SK-N-SH (cell line): Measurements from ENCODE around the gene PKDCC. TPM values are rescaled to one million over a fixed set of nuclear protein-coding genes. Genes with fewer than 3 reads are reported as not detected.

ENCODE experiments used
- CTCF ChIA-PET: fragments of 300-600, 350-600 bp; formaldehyde crosslinking; extraction: SDS; loops from one replicate; lab custom pipeline; 2021; lab: Yijun Ruan, JAX
- POLR2A ChIA-PET: fragments of 350-600 bp; sonication (Branson Sonifier 250); formaldehyde crosslinking; extraction: SDS; loops from one replicate; lab custom pipeline; 2020; ENCODE audit warnings: antibody characterized with exemption, inconsistent platforms; lab: Yijun Ruan, JAX
- DNase-seq: peaks from one replicate; pipeline ENCODE4 v3.0.0; 2012
- H2AFZ ChIP-seq: fragments of 200-600 bp; sonication (generic); 2 replicates; pipeline ENCODE4 v1.8.1; 2016; ENCODE audit warnings: antibody characterized with exemption, mild to moderate bottlenecking, low read depth
- H3F3A ChIP-seq: fragments of 200-600 bp; sonication (generic); replicated peaks from 2 replicates; pipeline ENCODE3; 2016; ENCODE audit warnings: antibody characterized with exemption, mild to moderate bottlenecking; ENCODE audit not compliant: insufficient read depth
- H3K27ac ChIP-seq, 2 experiments: fragments of 200-500 bp in 1 of 2; fragments of 200-600 bp in 1 of 2; sonication (Bioruptor generic) in 1 of 2; sonication (generic), shearing (Covaris generic) in 1 of 2; 2 replicates each; pipeline versions ENCODE4 v1.5.1 to v1.6.1; 2014 to 2016; ENCODE audit warnings: low read depth in 2 of 2, inconsistent platforms in 1 of 2, low read length in 1 of 2, mild to moderate bottlenecking in 1 of 2, mixed read lengths in 1 of 2
- H3K27me3 ChIP-seq: fragments of 200-600 bp; sonication (generic), shearing (Covaris generic); 2 replicates; pipeline ENCODE4 v1.6.1; 2016; ENCODE audit warnings: mixed run types; ENCODE audit not compliant: insufficient read depth
- H3K36me3 ChIP-seq, 2 experiments: fragments of 200-500 bp in 1 of 2; fragments of 200-600 bp in 1 of 2; sonication (Bioruptor generic) in 1 of 2; sonication (generic) in 1 of 2; replicated peaks in 1 of 2; 2 replicates each; pipeline versions ENCODE3 to v1.5.1; 2014 to 2016; ENCODE audit warnings: low read length in 1 of 2, mild to moderate bottlenecking in 1 of 2; ENCODE audit not compliant: insufficient read depth in 2 of 2, control insufficient read depth in 1 of 2
- H3K4me1 ChIP-seq, 2 experiments: fragments of 200-500 bp in 1 of 2; fragments of 200-600 bp in 1 of 2; sonication (Bioruptor generic) in 1 of 2; sonication (generic), shearing (Covaris generic) in 1 of 2; 2 replicates each; pipeline versions ENCODE4 v1.5.1 to v1.6.1; 2014 to 2016; ENCODE audit warnings: low read depth in 1 of 2, low read length in 1 of 2, mixed run types in 1 of 2; ENCODE audit not compliant: insufficient read depth in 2 of 2, control insufficient read depth in 1 of 2
- H3K4me2 ChIP-seq: fragments of 200-600 bp; sonication (generic), shearing (Covaris generic); 2 replicates; pipeline ENCODE4 v1.6.1; 2017; ENCODE audit warnings: mixed run types
- H3K4me3 ChIP-seq, 2 experiments: fragments of 200-500 bp in 1 of 2; fragments of 200-600 bp in 1 of 2; sonication (Bioruptor generic) in 1 of 2; sonication (generic), shearing (Covaris generic) in 1 of 2; 2 replicates each; pipeline versions ENCODE4 v1.5.1 to v1.8.1; 2014 to 2016; ENCODE audit warnings: low read depth in 2 of 2, inconsistent platforms in 1 of 2, low read length in 1 of 2, mild to moderate bottlenecking in 1 of 2, mixed read lengths in 1 of 2, moderate library complexity in 1 of 2
- H3K79me2 ChIP-seq: fragments of 200-600 bp; sonication (generic); 2 replicates; pipeline ENCODE4 v1.8.1; 2017; ENCODE audit warnings: mild to moderate bottlenecking; ENCODE audit not compliant: insufficient read depth
- H3K9ac ChIP-seq: fragments of 200-600 bp; sonication (generic); 2 replicates; pipeline ENCODE4 v1.6.1; 2017; ENCODE audit warnings: mixed run types
- H3K9me2 ChIP-seq: fragments of 200-600 bp; sonication (generic); 2 replicates; pipeline ENCODE4 v1.6.1; 2017; ENCODE audit warnings: mixed run types
- H3K9me3 ChIP-seq: fragments of 200-600 bp; sonication (generic); 2 replicates; pipeline ENCODE4 v1.6.1; 2017; ENCODE audit warnings: mixed run types, mild to moderate bottlenecking, moderate library complexity
- H4K20me1 ChIP-seq: fragments of 200-600 bp; sonication (generic); 2 replicates; pipeline ENCODE4 v1.6.1; 2017; ENCODE audit warnings: mild to moderate bottlenecking, mixed run types; ENCODE audit not compliant: insufficient read depth
- ELF1 ChIP-seq: IDR thresholded peaks from 2 replicates; pipeline ENCODE4 v1.4.0; 2012
- FOSL2 ChIP-seq: IDR thresholded peaks from 2 replicates; pipeline ENCODE4 v1.4.0; 2012; ENCODE audit warnings: low read depth, mild to moderate bottlenecking, moderate library complexity, borderline replicate concordance
- FOXJ3 ChIP-seq: sonication (generic); formaldehyde crosslinking; IDR thresholded peaks from 2 replicates; pipeline ENCODE4 v1.5.1; 2020; ENCODE audit warnings: mild to moderate bottlenecking, missing genetic modification reagents
- GATA2 ChIP-seq: sonication (generic); formaldehyde crosslinking; IDR thresholded peaks from 2 replicates; pipeline ENCODE4 v1.5.0; 2020; ENCODE audit warnings: mild to moderate bottlenecking, missing genetic modification reagents
- MEF2A ChIP-seq: IDR thresholded peaks from 2 replicates; pipeline ENCODE4 v1.4.0; 2012; ENCODE audit warnings: low read depth, borderline replicate concordance
- NFIC ChIP-seq: IDR thresholded peaks from 2 replicates; pipeline ENCODE4 v1.4.0; 2012; ENCODE audit warnings: borderline replicate concordance
- POLR2AphosphoS5 ChIP-seq: IDR thresholded peaks from 2 replicates; pipeline ENCODE4 v1.6.1; 2012; ENCODE audit warnings: low read depth, low read length
- RFX5 ChIP-seq: IDR thresholded peaks from 2 replicates; pipeline ENCODE4 v1.6.1; 2012; ENCODE audit warnings: mild to moderate bottlenecking, improper control_type of control experiment, low read length
- RXRA ChIP-seq: IDR thresholded peaks from 2 replicates; pipeline ENCODE4 v1.4.0; 2012; ENCODE audit warnings: low read depth, mild to moderate bottlenecking, borderline replicate concordance
- TAF1 ChIP-seq: IDR thresholded peaks from 2 replicates; pipeline ENCODE4 v1.6.1; 2012; ENCODE audit warnings: low read depth, mild to moderate bottlenecking, low read length, moderate library complexity, borderline replicate concordance
- WGBS: methylation state at CpG from one replicate; pipeline ENCODE4 v1.1.6; 2017; ENCODE audit warnings: low lambda C conversion rate; 5-methylcytosine and 5-hydroxymethylcytosine counted together
- polyA plus RNA-seq, 3 experiments: library from polyadenylated mRNA; depleted of rRNA; stranded (reverse); fragments of >200 nt; gene quantifications; 2 replicates each; pipeline ENCODE4 v1.2.3, GENCODE V29; 2012
- TF ChIP-seq, protein P1 (sequence below): IDR thresholded peaks from 2 replicates; pipeline ENCODE4 v1.4.0; 2012; ENCODE audit warnings: low read depth, borderline replicate concordance
- TF ChIP-seq, protein P2 (sequence below): fragments of 150-350 bp; IDR thresholded peaks from 2 replicates; pipeline ENCODE4 v1.6.1; 2016; ENCODE audit warnings: mild to moderate bottlenecking, low read depth, low read length

PKDCC gene
- polyA plus RNA-seq, 1 of the 3 experiments (the other 2 are of a cell fraction) = 16.0 TPM

DNA sequence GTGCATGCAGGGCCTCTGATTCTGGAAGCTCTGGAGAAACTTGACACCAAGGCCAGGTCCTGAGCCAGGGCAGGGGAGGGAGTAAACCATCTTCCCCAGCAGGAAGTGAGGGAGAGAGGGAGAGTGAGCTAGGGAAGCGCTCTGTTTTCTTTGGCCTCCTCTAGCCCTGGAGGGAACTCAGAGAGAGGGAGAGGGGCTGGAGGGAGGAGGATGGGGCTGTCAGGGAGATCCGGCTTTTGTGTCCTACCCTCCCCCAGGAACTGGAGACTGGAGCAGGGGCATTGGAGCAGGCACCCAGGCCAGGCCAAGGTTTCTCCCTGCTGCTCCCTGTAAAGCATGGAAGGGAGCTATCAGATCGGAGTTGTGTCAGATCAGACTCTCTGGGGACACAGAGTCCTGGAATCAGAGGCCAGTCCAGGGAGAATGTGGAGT is 22.7 kb upstream of the PKDCC start:
- no peaks in the 10 kb centered on the region for H3K9me3 ChIP-seq
- peak overlapping the region; percentile 26; the same call in 1 of the 2 replicates for H3K4me2 ChIP-seq
- POLR2A ChIA-PET = interaction anchor here (0.9 to 3.8 kb wide), 3 partner anchors 16 to 22 kb away, joined by 3 to 26 read pairs (median 3); partner anchors contain the start of gene PKDCC
- H3K9ac ChIP-seq = 0 out of 2 replicates have a peak overlapping the region, but pooled peaks have one; percentile 2
- H3K4me1 ChIP-seq = peaks cover 32 to 38% of the 10 kb centered on the region in 2 experiments
- peak; percentile 74 for DNase-seq
- TF ChIP-seq FOSL2 (no peak), FOXJ3 (CRISPR knock-in tag) (no peak), RXRA (no peak), NFIC (peak; percentile 68), ELF1 (peak; percentile 41; the same call in 1 of the 2 replicates), RFX5 (no peak), POLR2AphosphoS5 (peak; percentile 33; the same call in 1 of the 2 replicates), GATA2 (CRISPR knock-in tag) (peak; percentile 54), TAF1 (no peak), MEF2A (no peak)
- TF ChIP-seq, protein P1, sequence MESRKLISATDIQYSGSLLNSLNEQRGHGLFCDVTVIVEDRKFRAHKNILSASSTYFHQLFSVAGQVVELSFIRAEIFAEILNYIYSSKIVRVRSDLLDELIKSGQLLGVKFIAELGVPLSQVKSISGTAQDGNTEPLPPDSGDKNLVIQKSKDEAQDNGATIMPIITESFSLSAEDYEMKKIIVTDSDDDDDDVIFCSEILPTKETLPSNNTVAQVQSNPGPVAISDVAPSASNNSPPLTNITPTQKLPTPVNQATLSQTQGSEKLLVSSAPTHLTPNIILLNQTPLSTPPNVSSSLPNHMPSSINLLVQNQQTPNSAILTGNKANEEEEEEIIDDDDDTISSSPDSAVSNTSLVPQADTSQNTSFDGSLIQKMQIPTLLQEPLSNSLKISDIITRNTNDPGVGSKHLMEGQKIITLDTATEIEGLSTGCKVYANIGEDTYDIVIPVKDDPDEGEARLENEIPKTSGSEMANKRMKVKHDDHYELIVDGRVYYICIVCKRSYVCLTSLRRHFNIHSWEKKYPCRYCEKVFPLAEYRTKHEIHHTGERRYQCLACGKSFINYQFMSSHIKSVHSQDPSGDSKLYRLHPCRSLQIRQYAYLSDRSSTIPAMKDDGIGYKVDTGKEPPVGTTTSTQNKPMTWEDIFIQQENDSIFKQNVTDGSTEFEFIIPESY = no peak
- TF ChIP-seq, protein P2, sequence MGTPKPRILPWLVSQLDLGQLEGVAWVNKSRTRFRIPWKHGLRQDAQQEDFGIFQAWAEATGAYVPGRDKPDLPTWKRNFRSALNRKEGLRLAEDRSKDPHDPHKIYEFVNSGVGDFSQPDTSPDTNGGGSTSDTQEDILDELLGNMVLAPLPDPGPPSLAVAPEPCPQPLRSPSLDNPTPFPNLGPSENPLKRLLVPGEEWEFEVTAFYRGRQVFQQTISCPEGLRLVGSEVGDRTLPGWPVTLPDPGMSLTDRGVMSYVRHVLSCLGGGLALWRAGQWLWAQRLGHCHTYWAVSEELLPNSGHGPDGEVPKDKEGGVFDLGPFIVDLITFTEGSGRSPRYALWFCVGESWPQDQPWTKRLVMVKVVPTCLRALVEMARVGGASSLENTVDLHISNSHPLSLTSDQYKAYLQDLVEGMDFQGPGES = no peak
- no peaks in the 10 kb centered on the region for H4K20me1 ChIP-seq
- no peaks in the 10 kb centered on the region for H3K27me3 ChIP-seq
- CTCF ChIA-PET = interaction anchor here (0.6 to 2.6 kb wide), 11 partner anchors 9 to 377 kb away, joined by 3 to 18 read pairs (median 3); partner anchors contain the start of gene PKDCC
- no peaks in the 10 kb centered on the region for H3K36me3 ChIP-seq
- H3F3A ChIP-seq = no peaks in the 10 kb centered on the region
- H2AFZ ChIP-seq = peak overlapping the region; percentile 70
- no peaks in the 10 kb centered on the region for H3K9me2 ChIP-seq
- H3K27ac ChIP-seq = peak overlapping the region; percentile 45 to 79; a peak in 3 of 4 replicates
- H3K79me2 ChIP-seq = no peaks in the 10 kb centered on the region
- H3K4me3 ChIP-seq = no peak overlapping the region
- WGBS = 40% methylated on average over 3 of the region's 3 CpGs

DNA sequence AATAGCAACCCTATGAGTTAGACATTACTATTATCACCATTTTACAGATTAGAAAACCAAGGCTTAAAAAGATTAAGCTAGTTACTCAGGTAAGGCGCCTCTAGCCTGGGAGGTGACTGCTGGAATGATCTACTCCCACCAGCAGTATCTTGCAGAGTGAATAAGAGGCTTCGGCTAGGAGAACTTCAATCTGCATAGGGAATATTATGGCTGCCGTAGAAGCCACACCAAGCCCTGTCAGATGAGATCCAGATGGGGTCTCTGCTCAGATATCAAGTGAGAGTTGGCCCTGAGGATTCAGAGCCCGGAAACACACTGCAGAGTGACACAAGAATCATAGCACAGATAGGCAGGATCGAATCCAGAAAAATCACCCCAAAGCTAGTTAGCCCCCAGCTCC is 21.5 kb upstream of the PKDCC start:
- Histone ChIP-seq H3K9me3 (no peaks in the 10 kb centered on the region), H3F3A (no peaks in the 10 kb centered on the region), H3K79me2 (no peaks in the 10 kb centered on the region), H3K4me2 (no peak overlapping the region), H3K27ac (no peak overlapping the region; a peak in 1 of 4 replicates), H2AFZ (no peak overlapping the region), H3K4me3 (no peak overlapping the region), H3K36me3 (no peaks in the 10 kb centered on the region), H3K4me1 (peaks cover 32 to 35% of the 10 kb centered on the region in 2 experiments), H3K27me3 (no peaks in the 10 kb centered on the region), H3K9ac (no peak overlapping the region), H3K9me2 (no peaks in the 10 kb centered on the region), H4K20me1 (no peaks in the 10 kb centered on the region)
- CTCF ChIA-PET = interaction anchor here (0.7 to 2.6 kb wide), 8 partner anchors 13 to 186 kb away, joined by 3 to 18 read pairs (median 3); partner anchors contain the start of gene PKDCC
- DNase-seq = peak; percentile 62
- WGBS = 68% methylated on average over 5 of the region's 5 CpGs
- TF ChIP-seq TAF1 (no peak), RFX5 (no peak)
- POLR2A ChIA-PET = interaction anchor here (3.8 kb wide), 1 partner anchor 21 kb away, joined by 26 read pairs; the partner anchor contains the start of gene PKDCC
